CD8-positive, alpha-beta memory T cell (primary cell): ENCODE data around the gene LXN. TPM values are rescaled to one million over a fixed set of nuclear protein-coding genes. Genes with fewer than 3 reads are reported as not detected.

Source experiments
- CTCF ChIA-PET: fragments of 350-600 bp; sonication (Branson Sonifier 250); formaldehyde crosslinking; loops from one replicate; lab custom pipeline; 2021; ENCODE audit warnings: antibody characterized with exemption; lab: Charles Lee
- POLR2A ChIA-PET: fragments of 350-600 bp; sonication (Branson Sonifier 250); formaldehyde crosslinking; loops from one replicate; lab custom pipeline; 2021; ENCODE audit warnings: antibody characterized with exemption; lab: Charles Lee
- DNase-seq, 5 donors: peaks; one replicate each; pipeline versions ENCODE4 v3.0.0 to v3.0.0-alpha.2; 2020 to 2022; ENCODE audit warnings: mixed read lengths in 1 of 5
- H3K27ac ChIP-seq: one replicate; pipeline ENCODE4 v1.7.0; 2013; ENCODE audit warnings: low read depth, mild to moderate bottlenecking, low read length, moderate library complexity
- H3K27me3 ChIP-seq: 2 replicates; pipeline ENCODE4 v1.7.0; 2013; ENCODE audit warnings: low read length, mild to moderate bottlenecking; ENCODE audit not compliant: insufficient read depth, poor library complexity, severe bottlenecking
- H3K36me3 ChIP-seq: 2 replicates; pipeline ENCODE4 v1.7.0; 2013; ENCODE audit warnings: mild to moderate bottlenecking, low read length, moderate library complexity; ENCODE audit not compliant: insufficient read depth
- H3K4me1 ChIP-seq: 2 replicates; pipeline ENCODE4 v1.7.0; 2013; ENCODE audit warnings: mild to moderate bottlenecking, low read length, moderate library complexity; ENCODE audit not compliant: insufficient read depth
- H3K4me3 ChIP-seq: 2 replicates; pipeline ENCODE4 v1.7.0; 2013; ENCODE audit warnings: mild to moderate bottlenecking, low read length
- H3K9me3 ChIP-seq: 2 replicates; pipeline ENCODE4 v1.7.0; 2013; ENCODE audit warnings: mild to moderate bottlenecking, low read length
- H3K27ac Mint-ChIP-seq, 8 donors: one replicate each; pipeline ENCODE4 v1.8.0; 2020 to 2021; ENCODE audit warnings: mixed read lengths in 8 of 8, mild to moderate bottlenecking in 6 of 8, inconsistent platforms in 3 of 8, moderate library complexity in 3 of 8
- H3K27me3 Mint-ChIP-seq, 2 donors: one replicate each; pipeline ENCODE4 v1.8.0; 2020 to 2021; ENCODE audit warnings: mixed read lengths in 2 of 2, mild to moderate bottlenecking in 1 of 2, moderate library complexity in 1 of 2
- H3K36me3 Mint-ChIP-seq, 3 donors: one replicate each; pipeline ENCODE4 v1.8.0; 2020 to 2021; ENCODE audit warnings: mixed read lengths in 3 of 3, inconsistent platforms in 1 of 3, mild to moderate bottlenecking in 1 of 3
- H3K4me1 Mint-ChIP-seq, 3 donors: one replicate each; pipeline ENCODE4 v1.8.0; 2020 to 2021; ENCODE audit warnings: mixed read lengths in 3 of 3, inconsistent platforms in 1 of 3, mild to moderate bottlenecking in 1 of 3
- H3K4me3 Mint-ChIP-seq, 7 donors: one replicate each; pipeline ENCODE4 v1.8.0; 2020 to 2021; ENCODE audit warnings: mixed read lengths in 7 of 7, mild to moderate bottlenecking in 6 of 7, moderate library complexity in 4 of 7, inconsistent platforms in 2 of 7
- H3K9me3 Mint-ChIP-seq, 5 donors: one replicate each; pipeline ENCODE4 v1.8.0; 2020 to 2022; ENCODE audit warnings: mixed read lengths in 5 of 5, mild to moderate bottlenecking in 3 of 5, moderate library complexity in 2 of 5, inconsistent platforms in 1 of 5
- polyA plus RNA-seq: library from polyadenylated mRNA; unstranded; fragments of 300-500 nt; fragmentation: Illumina TruSeq; gene quantifications from one replicate; pipeline ENCODE4 v1.2.3, GENCODE V29; 2021
- total RNA-seq, 2 experiments: library from RNA; stranded (reverse); gene quantifications; one replicate each; pipeline ENCODE4 v1.2.3, GENCODE V29; 2021

LXN gene
- total and polyA plus RNA-seq, 3 experiments from 2014 or later, result 4.7 to 10.7 (median 5.3) TPM

- Mint-ChIP-seq H3K27me3 (no peaks in the 10 kb centered on the region), H3K4me1 (peaks cover 34 to 55% (median 46%) of the 10 kb centered on the region in 3 donors), H3K36me3 (peaks cover 5 to 80% (median 19%) of the 10 kb centered on the region in 3 donors), H3K4me3 (no peak overlapping the region), H3K27ac (peak overlapping the region in 3 of 8 donors; percentile 5 to 48 (median 38)), H3K9me3 (no peaks in the 10 kb centered on the region)
- ChIA-PET CTCF (no interaction called here), POLR2A (no interaction called here)
- H3K9me3 ChIP-seq, result no peaks in the 10 kb centered on the region
- H3K36me3 ChIP-seq, result peaks cover 28% of the 10 kb centered on the region
- H3K27ac ChIP-seq, result no peak overlapping the region
- H3K4me3 ChIP-seq, result no peak overlapping the region
- no peak for DNase-seq
- no peaks in the 10 kb centered on the region for H3K27me3 ChIP-seq
- H3K4me1 ChIP-seq, result peaks cover 14% of the 10 kb centered on the region
These were observed 22.7 kb downstream of the LXN start for GRCh38 chr3:158649791-158650190.

GRCh38 chr3:158644345-158644908, 28.0 kb downstream of the LXN start, which contains the start of gene GFM1:
TSS of gene GFM1 (plus strand) at chr3:158644527. CDS start at chr3:158644635, 108 bp downstream.
- peak within 1 kb of the TSS; percentile 84 to 99 (median 95) for H3K4me3 Mint-ChIP-seq
- Histone ChIP-seq H3K36me3 (peaks cover 10% of the 10 kb centered on the region), H3K27ac (peak within 1 kb of the TSS; percentile 70), H3K27me3 (no peaks in the 10 kb centered on the region), H3K9me3 (no peaks in the 10 kb centered on the region), H3K4me1 (peaks cover 14% of the 10 kb centered on the region), H3K4me3 (peak within 1 kb of the TSS; percentile 80)
- H3K36me3 Mint-ChIP-seq, result peaks cover 0 to 37% (median 6%) of the 10 kb centered on the region in 3 donors
- no peaks in the 10 kb centered on the region for H3K27me3 Mint-ChIP-seq
- H3K9me3 Mint-ChIP-seq, result no peaks in the 10 kb centered on the region
- ChIA-PET CTCF (interaction anchor here (0.7 to 3.2 kb wide), 18 partner anchors 10 to 1805 kb away, joined by 3 to 28 read pairs (median 4); partner anchors contain the start of genes LXN, MFSD1, MLF1 and TRIM59), POLR2A (interaction anchor here (0.8 to 1.1 kb wide), 3 partner anchors 15 to 157 kb away, joined by 3 to 5 read pairs (median 3); partner anchors contain the start of gene MFSD1)
- peak within 1 kb of the TSS; percentile 15 to 96 (median 92) for H3K27ac Mint-ChIP-seq
- peak; percentile 82 to 92 (median 88) for DNase-seq
- peaks cover 49 to 75% (median 70%) of the 10 kb centered on the region in 3 donors for H3K4me1 Mint-ChIP-seq

- peaks cover 10% of the 10 kb centered on the region for H3K36me3 ChIP-seq
- Mint-ChIP-seq H3K27me3 (no peaks in the 10 kb centered on the region), H3K27ac (peak overlapping the region in 7 of 8 donors; percentile 3 to 81 (median 73)), H3K4me1 (peaks cover 39 to 64% (median 62%) of the 10 kb centered on the region in 3 donors), H3K4me3 (peak overlapping the region in 3 of 7 donors; percentile 14 to 40 (median 20)), H3K9me3 (no peaks in the 10 kb centered on the region), H3K36me3 (peaks cover 0 to 23% (median under 1%) of the 10 kb centered on the region in 3 donors)
- H3K4me1 ChIP-seq, result peaks cover 14% of the 10 kb centered on the region
- H3K9me3 ChIP-seq, result no peaks in the 10 kb centered on the region
- DNase-seq, result no peak
- H3K27ac ChIP-seq, result no peak overlapping the region
- CTCF ChIA-PET, result interaction anchor here (1.3 kb wide), 1 partner anchor 158 kb away, joined by 3 read pairs; no protein-coding TSS in a partner anchor
- POLR2A ChIA-PET, result no interaction called here
- H3K4me3 ChIP-seq, result no peak overlapping the region
- H3K27me3 ChIP-seq, result no peaks in the 10 kb centered on the region
These were observed 29.8 kb downstream of the LXN start for GRCh38 chr3:158642474-158643210.

GRCh38 chr3:158642005-158642404, 30.4 kb downstream of the LXN start:
- Mint-ChIP-seq H3K27ac (peak overlapping the region in 6 of 8 donors; percentile 6 to 85 (median 60)), H3K4me1 (peaks cover 37 to 58% (median 56%) of the 10 kb centered on the region in 3 donors), H3K36me3 (peaks cover 0 to 16% (median 0%) of the 10 kb centered on the region in 3 donors), H3K27me3 (no peaks in the 10 kb centered on the region), H3K9me3 (no peaks in the 10 kb centered on the region), H3K4me3 (peak overlapping the region in 5 of 7 donors; percentile 14 to 67 (median 28))
- H3K4me3 ChIP-seq, result no peak overlapping the region
- POLR2A ChIA-PET, result no interaction called here
- peak in 2 of 5 donors; percentile 4 to 15 for DNase-seq
- H3K36me3 ChIP-seq, result peaks cover 10% of the 10 kb centered on the region
- H3K9me3 ChIP-seq, result no peaks in the 10 kb centered on the region
- no peaks in the 10 kb centered on the region for H3K27me3 ChIP-seq
- CTCF ChIA-PET, result interaction anchor here (0.6 to 1.3 kb wide), 2 partner anchors 17 to 159 kb away, joined by 3 read pairs; no protein-coding TSS in a partner anchor
- H3K4me1 ChIP-seq, result peaks cover 14% of the 10 kb centered on the region
- no peak overlapping the region for H3K27ac ChIP-seq

- ChIA-PET POLR2A (no interaction called here), CTCF (no interaction called here)
- Mint-ChIP-seq H3K36me3 (peaks cover 0 to 5% (median 0%) of the 10 kb centered on the region in 3 donors), H3K4me3 (no peak overlapping the region), H3K27ac (peak overlapping the region in 2 of 8 donors; percentile 33 to 36), H3K9me3 (no peaks in the 10 kb centered on the region), H3K4me1 (peaks cover 26 to 45% (median 43%) of the 10 kb centered on the region in 3 donors), H3K27me3 (no peaks in the 10 kb centered on the region)
- Histone ChIP-seq H3K9me3 (no peaks in the 10 kb centered on the region), H3K36me3 (no peaks in the 10 kb centered on the region), H3K27me3 (no peaks in the 10 kb centered on the region), H3K4me3 (no peak overlapping the region), H3K27ac (no peak overlapping the region), H3K4me1 (peaks cover 4% of the 10 kb centered on the region)
- DNase-seq, result no peak
These were observed 31.8 kb downstream of the LXN start for GRCh38 chr3:158640646-158641045.

- no peaks in the 10 kb centered on the region for H3K36me3 ChIP-seq
- no peaks in the 10 kb centered on the region for H3K36me3 Mint-ChIP-seq
- H3K9me3 Mint-ChIP-seq, result peaks cover 0 to 2% (median 0%) of the 10 kb centered on the region in 5 donors
- no peak for DNase-seq
- H3K27me3 Mint-ChIP-seq, result peaks cover 10 to 46% of the 10 kb centered on the region in 2 donors
- no peaks in the 10 kb centered on the region for H3K9me3 ChIP-seq
- no peaks in the 10 kb centered on the region for H3K27me3 ChIP-seq
- CTCF ChIA-PET, result no interaction called here
- no peaks in the 10 kb centered on the region for H3K4me1 Mint-ChIP-seq
- POLR2A ChIA-PET, result interaction anchor here (0.7 kb wide), 1 partner anchor 17 kb away, joined by 6 read pairs; no protein-coding TSS in a partner anchor
- no peak overlapping the region for H3K4me3 ChIP-seq
- no peaks in the 10 kb centered on the region for H3K4me1 ChIP-seq
- H3K4me3 Mint-ChIP-seq, result no peak overlapping the region
- no peak overlapping the region for H3K27ac Mint-ChIP-seq
- H3K27ac ChIP-seq, result no peak overlapping the region
These were observed 40.5 kb downstream of the LXN start for GRCh38 chr3:158631981-158632380.

GRCh38 chr3:158625881-158626280, 46.6 kb downstream of the LXN start:
- Histone ChIP-seq H3K4me1 (no peaks in the 10 kb centered on the region), H3K4me3 (no peak overlapping the region), H3K9me3 (no peaks in the 10 kb centered on the region), H3K27me3 (no peaks in the 10 kb centered on the region), H3K27ac (no peak overlapping the region), H3K36me3 (no peaks in the 10 kb centered on the region)
- Mint-ChIP-seq H3K9me3 (peaks cover 0 to 10% (median 3%) of the 10 kb centered on the region in 5 donors), H3K36me3 (peaks cover 0 to 4% (median 2%) of the 10 kb centered on the region in 3 donors), H3K4me3 (no peak overlapping the region), H3K27me3 (peaks cover 11 to 42% of the 10 kb centered on the region in 2 donors), H3K4me1 (no peaks in the 10 kb centered on the region), H3K27ac (no peak overlapping the region)
- ChIA-PET POLR2A (no interaction called here), CTCF (no interaction called here)
- no peak for DNase-seq
